RPMI8226 (cell line): Measurements from ENCODE around the gene KLHL29.

Source experiments
- DNase-seq: peaks from one replicate; pipeline ENCODE4 v3.0.0-alpha.2; 2015

Gene KLHL29

DNA sequence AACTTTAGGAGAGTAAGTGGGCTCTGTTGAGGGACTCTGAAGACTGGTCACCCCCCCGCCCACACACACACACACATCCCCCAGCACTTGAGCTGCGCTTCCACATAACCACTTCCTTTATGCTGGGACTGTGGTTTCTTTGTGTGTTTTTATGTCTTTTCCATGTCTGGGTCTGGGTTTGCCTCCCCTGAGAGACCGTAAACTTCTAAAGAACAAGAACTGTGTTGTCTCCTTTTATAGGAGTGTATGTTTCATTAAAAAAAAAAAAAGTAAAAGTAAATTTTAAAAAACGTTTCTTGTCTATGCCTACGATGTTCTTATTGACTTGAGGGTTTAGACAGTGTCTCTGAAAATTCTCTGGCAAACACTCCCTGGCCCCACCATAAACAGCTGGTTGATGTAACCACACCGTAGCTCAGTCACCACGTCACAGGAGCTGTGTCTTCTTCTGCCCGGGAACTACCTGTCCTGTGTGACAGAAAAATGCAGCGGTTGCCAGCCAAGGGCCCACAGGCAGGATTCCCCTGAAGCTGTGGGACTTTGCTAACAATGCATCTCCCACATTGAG lies 68.0 kb downstream of the KLHL29 start:
- peak; percentile 53 for DNase-seq

DNA sequence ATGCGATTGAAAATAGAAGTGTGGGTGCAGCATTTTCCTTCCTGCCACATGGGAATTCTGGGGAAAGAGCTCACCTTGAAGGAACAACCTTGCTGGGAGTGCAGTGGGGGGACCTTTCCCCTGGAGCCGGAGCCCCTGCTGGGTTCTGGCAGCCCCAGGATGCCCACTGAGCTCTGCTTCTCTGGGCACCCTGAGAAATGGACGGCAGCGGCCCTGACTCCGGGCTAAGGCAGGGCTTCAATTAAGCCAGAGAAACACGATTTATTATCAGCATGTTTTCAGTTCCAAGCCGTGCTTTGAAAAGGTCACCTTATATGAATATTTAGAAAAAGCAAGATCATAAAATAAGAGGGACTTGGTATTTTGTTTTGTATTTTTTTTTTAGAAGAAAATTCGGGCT lies 68.5 kb downstream of the KLHL29 start:
- no peak for DNase-seq

DNA sequence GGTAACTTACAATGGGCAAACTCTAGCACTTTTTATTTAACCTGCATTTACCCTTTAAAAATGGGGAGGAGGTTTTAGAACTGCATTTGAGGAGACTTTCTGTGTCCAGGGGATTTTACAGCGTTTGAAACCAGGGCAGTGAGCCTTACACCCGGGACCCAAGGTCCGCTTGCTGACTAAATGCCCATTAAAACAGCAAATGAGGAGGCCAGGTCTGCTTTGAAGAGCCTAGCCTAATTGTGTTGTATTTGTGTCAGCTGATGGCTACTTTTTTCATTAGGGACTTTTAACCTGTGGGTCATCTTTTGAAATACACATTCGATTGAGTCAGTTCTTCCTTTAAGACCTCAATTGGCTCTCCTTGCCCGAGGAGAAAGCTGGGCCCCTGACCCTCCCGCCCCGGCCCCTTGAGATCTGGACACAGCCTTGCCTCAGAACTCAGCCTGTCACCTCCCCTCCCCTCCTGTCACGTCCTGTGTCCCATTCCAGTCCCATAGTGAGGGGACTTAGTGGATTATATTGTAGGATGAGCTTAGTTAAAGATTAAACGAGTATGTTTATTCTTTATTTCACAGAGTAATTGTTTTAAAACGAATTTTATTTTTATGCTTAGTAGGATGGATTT lies 69.0 kb downstream of the KLHL29 start:
- no peak for DNase-seq

GRCh38 chr2:23454501-23455120 lies 69.6 kb downstream of the KLHL29 start:
- DNase-seq = no peak

GRCh38 chr2:23456396-23456795 lies 71.4 kb downstream of the KLHL29 start:
- no peak for DNase-seq

DNA sequence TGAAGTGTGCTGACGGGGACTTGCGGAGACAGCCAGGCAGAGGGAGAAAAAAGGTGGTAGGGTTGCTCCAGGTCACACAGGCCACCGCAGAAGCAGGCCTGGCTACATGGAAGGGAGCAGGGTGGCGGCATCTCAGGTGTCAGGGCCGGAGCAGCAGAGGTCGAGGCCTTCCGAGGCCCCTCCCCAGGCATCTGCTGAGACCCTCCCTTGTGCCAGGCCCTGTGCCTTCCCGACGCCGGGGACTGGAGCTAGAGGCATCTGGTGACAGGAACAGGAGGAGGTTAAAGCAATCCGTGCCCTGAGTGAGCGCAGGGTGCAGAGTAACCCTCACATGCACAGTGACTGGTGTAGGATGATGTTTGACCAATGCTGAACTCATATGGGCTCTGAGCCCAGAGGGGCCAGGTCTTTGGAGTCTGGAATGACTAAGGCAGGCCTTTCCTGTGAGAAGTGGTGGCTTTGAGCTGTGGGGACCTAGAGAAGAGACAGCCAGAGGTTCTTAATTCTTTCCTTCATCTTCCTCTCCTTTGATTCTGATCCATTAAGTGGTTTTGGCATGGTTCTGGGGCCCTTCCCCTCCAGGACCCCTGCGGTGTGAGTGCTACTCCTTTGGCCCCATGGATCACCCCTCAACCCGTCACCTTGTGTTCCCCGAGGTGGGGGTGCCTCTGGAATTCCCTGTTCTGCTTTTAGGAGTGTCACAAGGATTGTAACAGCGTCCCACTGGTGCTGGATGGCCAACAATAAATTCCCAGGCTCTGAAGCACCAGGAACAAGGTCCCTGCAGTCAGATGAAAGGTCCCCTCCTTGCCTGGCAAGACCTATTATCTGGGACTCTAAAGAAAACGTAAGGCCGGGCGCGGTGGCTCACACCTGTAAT lies 72.1 kb downstream of the KLHL29 start:
- no peak for DNase-seq

GRCh38 chr2:23457990-23458682 lies 73.2 kb downstream of the KLHL29 start:
- DNase-seq = no peak

DNA sequence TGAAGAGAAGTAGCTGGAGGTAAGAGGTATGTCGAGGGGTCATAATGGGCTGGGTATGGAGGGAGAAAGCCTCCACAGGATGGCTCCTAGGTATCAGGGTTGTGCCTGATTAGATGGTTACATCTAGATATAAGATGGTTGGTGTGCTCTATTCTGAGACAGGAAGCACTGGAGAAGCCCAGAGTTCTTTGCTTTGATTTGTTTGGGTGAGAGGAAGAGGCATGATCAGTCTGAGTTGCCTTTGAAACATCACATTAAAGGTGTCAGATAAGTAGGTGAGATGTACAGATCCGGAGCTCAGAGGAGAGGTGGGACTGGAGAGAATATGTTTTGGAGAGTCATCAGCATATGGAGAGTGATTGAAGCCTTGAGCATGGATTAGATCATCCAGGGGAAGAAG lies 74.1 kb downstream of the KLHL29 start:
- DNase-seq = no peak

DNA sequence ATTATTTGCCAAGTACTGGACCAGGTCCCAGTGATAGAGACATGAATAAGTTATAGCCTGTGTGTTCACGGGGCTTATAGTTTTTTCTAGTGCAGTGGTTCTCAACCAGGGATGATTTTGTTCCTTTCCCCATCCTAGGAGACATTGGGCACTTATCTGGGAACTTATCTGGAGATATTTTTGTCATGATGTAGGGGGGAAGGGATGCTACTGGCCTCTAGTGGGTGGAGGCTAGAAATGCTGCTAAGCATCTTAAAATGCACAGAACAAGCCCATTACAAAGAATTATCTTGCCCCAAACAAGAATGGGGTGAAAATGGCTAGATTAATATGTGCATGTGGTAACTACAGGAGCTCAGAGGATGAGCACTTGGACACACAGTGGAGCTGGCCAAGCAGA lies 75.2 kb downstream of the KLHL29 start:
- peak; percentile 16 for DNase-seq

DNA sequence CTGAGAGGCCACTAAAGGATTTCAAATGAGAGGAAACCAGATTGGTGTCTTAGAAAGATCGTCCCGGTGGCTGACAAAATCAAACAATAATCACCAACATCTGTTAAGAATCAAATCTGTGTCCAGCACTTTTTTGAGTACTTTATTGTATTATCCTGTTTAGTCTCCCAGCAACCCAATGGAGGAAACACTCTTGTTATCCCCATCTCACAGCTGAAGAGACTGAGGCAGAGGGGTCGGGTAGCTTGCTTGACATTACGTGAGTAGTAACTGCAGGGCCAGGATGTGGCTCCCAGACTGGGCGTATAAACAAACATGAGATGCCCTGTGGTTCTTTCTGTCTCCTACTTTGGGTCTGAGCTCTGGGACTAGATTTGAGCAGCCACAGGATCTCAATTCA lies 76.0 kb downstream of the KLHL29 start:
- no peak for DNase-seq

DNA sequence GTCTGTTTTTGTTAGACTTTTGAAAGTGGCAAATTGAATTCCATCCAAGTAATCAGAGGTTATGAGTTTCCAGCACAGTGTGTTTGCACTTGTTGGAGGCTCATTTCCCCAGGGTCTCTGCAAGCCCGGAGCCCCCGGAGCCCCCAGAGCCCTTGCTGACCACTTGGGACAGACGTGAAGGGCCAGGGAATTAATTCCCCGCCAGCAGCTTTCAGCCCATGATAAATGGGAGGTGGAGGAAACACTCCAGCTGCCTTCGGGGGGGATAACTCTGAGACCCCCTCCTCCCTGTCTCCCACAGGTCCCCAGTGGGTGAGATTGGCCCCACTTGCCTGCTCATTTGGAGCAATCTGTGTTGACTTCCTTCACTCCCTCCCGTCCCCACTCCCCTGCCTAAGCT lies 79.2 kb downstream of the KLHL29 start:
- DNase-seq = no peak

DNA sequence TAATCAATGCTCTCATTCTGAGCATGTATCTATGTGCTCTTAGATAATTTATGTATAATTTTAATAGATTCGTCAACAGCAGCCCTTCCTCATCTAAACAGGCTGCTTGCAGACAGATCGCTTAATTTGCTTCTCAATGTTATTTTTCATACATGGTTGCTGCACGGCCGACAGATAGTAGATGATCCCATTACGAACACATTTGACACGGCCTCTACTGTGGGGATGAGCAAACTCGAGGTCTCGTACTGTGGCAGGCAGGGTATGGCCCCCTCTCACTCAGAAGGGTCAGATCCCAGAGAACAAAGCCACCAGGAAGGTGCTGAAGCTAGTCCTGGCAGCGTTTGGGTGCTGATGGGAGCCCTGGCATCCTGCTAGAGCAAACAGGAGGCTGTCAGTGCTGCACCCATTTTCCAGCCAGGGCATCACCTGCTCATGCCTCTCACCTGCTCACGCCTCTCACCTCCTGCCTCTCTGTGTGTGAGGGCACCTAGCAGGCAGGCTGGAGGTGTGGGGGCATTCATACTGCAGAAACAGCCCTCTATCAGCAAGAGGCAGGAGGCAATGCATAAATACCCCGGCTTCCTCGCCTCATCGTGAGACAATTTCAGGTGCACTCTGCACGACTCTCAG lies 80.0 kb downstream of the KLHL29 start:
- no peak for DNase-seq

- no peak for DNase-seq
Observed at GRCh38 chr2:23465936-23466335, 81.0 kb downstream of the KLHL29 start.

GRCh38 chr2:23467618-23468017 lies 82.6 kb downstream of the KLHL29 start:
- no peak for DNase-seq

GRCh38 chr2:23468474-23469141 lies 83.6 kb downstream of the KLHL29 start:
- no peak for DNase-seq

DNA sequence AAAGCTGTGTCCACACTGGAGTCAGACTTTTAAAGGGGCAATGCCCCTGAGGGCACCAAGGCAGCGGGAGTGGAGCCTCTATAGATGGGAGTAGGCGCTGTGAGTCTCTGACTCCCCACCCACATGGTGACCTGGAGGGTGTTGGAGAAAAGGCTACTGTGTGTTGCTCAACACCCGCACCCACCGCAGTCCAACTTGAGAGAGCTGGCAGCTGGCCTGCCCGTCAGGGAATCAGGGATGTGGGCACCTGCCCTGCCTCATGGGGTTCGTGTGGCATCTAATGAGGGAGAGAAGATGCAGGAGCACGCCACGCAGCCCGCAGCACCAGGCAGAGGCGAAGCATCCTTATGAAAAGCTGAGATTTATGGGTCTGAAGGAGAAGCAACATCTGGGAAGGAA lies 84.2 kb downstream of the KLHL29 start:
- DNase-seq = no peak

GRCh38 chr2:23475036-23475435 lies 90.1 kb downstream of the KLHL29 start:
- no peak for DNase-seq

GRCh38 chr2:23475473-23475872 lies 90.5 kb downstream of the KLHL29 start:
- no peak for DNase-seq

- DNase-seq = no peak
Observed at GRCh38 chr2:23476786-23477185, 91.8 kb downstream of the KLHL29 start.

- no peak for DNase-seq
Observed at GRCh38 chr2:23477392-23477791, 92.4 kb downstream of the KLHL29 start.

GRCh38 chr2:23478087-23478932 lies 93.3 kb downstream of the KLHL29 start:
- no peak for DNase-seq
